Measurements from ENCODE around the gene GNAT1. TPM values are rescaled to one million over a fixed set of nuclear protein-coding genes. Genes with fewer than 3 reads are reported as not detected.
A peak's percentile ranks its signal among the peaks of the same experiment; 100 is the strongest.

GNAT1 gene
- total RNA-seq, 2 donors from 2014 or later: 0.54 TPM; not detected in 1

GRCh38 chr3:50221051-50221410 lies 29.6 kb downstream of the GNAT1 start:
- Histone ChIP-seq H3K27me3 (replicated peaks; ENCODE audit: insufficient read depth) (no peaks in the 10 kb centered on the region), H3K9me3 (no peaks in the 10 kb centered on the region), H3K4me3 (no peak overlapping the region), H3K27ac (no peak overlapping the region), H3K36me3 (no peaks in the 10 kb centered on the region), H3K4me1 (ENCODE audit: control insufficient read depth in 1 of 2, low read depth in 2 of 2) (peaks cover 0 to 4% of the 10 kb centered on the region in 2 donors)
- no peak for TF ChIP-seq CTCF (IDR thresholded peaks at IDR 0.05)
- DNase-seq (ENCODE audit: low spot score): no peak
- ATAC-seq (ENCODE audit: insufficient number of reproducible peaks, low FRiP score, low read depth): no peak

GRCh38 chr3:50221411-50222168 lies 30.2 kb downstream of the GNAT1 start:
- no peaks in the 10 kb centered on the region for H3K27me3 ChIP-seq (replicated peaks; ENCODE audit: insufficient read depth)
- TF ChIP-seq CTCF (IDR thresholded peaks at IDR 0.05): no peak

GRCh38 chr3:50222169-50222528 lies 30.7 kb downstream of the GNAT1 start:
- no peak for DNase-seq (ENCODE audit: low spot score)
- Histone ChIP-seq H3K9me3 (no peaks in the 10 kb centered on the region), H3K36me3 (no peaks in the 10 kb centered on the region), H3K27ac (no peak overlapping the region), H3K4me1 (ENCODE audit: control insufficient read depth in 1 of 2, low read depth in 2 of 2) (peaks cover 3 to 15% of the 10 kb centered on the region in 2 donors), H3K4me3 (no peak overlapping the region), H3K27me3 (replicated peaks; ENCODE audit: insufficient read depth) (no peaks in the 10 kb centered on the region)
- TF ChIP-seq CTCF (IDR thresholded peaks at IDR 0.05): no peak
- no peak for ATAC-seq (ENCODE audit: insufficient number of reproducible peaks, low FRiP score, low read depth)

More at GRCh38 chr3:50221411-50222168, 30.2 kb downstream of the GNAT1 start:
- Histone ChIP-seq H3K9me3 (no peaks in the 10 kb centered on the region), H3K4me3 (no peak overlapping the region), H3K27ac (no peak overlapping the region), H3K4me1 (ENCODE audit: control insufficient read depth in 1 of 2, low read depth in 2 of 2) (peaks cover 3 to 9% of the 10 kb centered on the region in 2 donors), H3K36me3 (no peaks in the 10 kb centered on the region)
- ATAC-seq (ENCODE audit: insufficient number of reproducible peaks, low FRiP score, low read depth) (no peak), DNase-seq (ENCODE audit: low spot score) (no peak)

- Histone ChIP-seq H3K36me3 (no peaks in the 10 kb centered on the region), H3K4me1 (ENCODE audit: control insufficient read depth in 1 of 2, low read depth in 2 of 2) (peaks cover 7 to 22% of the 10 kb centered on the region in 2 donors), H3K4me3 (no peak overlapping the region), H3K27ac (no peak overlapping the region), H3K9me3 (no peaks in the 10 kb centered on the region), H3K27me3 (replicated peaks; ENCODE audit: insufficient read depth) (no peaks in the 10 kb centered on the region)
- ATAC-seq (ENCODE audit: insufficient number of reproducible peaks, low FRiP score, low read depth) (no peak), DNase-seq (ENCODE audit: low spot score) (no peak)
- TF ChIP-seq CTCF (IDR thresholded peaks at IDR 0.05): no peak
These were observed 33.2 kb downstream of the GNAT1 start for GRCh38 chr3:50224639-50225038.

- no peaks in the 10 kb centered on the region for H3K9me3 ChIP-seq
- ATAC-seq (ENCODE audit: insufficient number of reproducible peaks, low FRiP score, low read depth) (peak; percentile 4), DNase-seq (ENCODE audit: low spot score) (no peak)
- TF ChIP-seq CTCF (IDR thresholded peaks at IDR 0.05): no peak
- H3K36me3 ChIP-seq: no peaks in the 10 kb centered on the region
- H3K27ac ChIP-seq: peak overlapping the region; percentile 49 to 58
- H3K27me3 ChIP-seq (replicated peaks; ENCODE audit: insufficient read depth): no peaks in the 10 kb centered on the region
- H3K4me3 ChIP-seq: peak overlapping the region; percentile 94
- peaks cover 7 to 22% of the 10 kb centered on the region in 2 donors for H3K4me1 ChIP-seq (ENCODE audit: control insufficient read depth in 1 of 2, low read depth in 2 of 2)
These were observed 35.5 kb downstream of the GNAT1 start for GRCh38 chr3:50226888-50227389.
